GM12878 (cell line): ENCODE measurements around the gene SRSF8. TPM values are rescaled to one million over a fixed set of nuclear protein-coding genes. Genes with fewer than 3 reads are reported as not detected.

Source experiments
- ATAC-seq: fragments of 200-7000 bp; cut with Tn5 transposase; 3 replicates; pipeline ENCODE4 v1.9.1; 2020; ENCODE audit warnings: mild to moderate bottlenecking, moderate library complexity
- BruUV-seq: library from RNA; stranded (reverse); fragments of 400-500 nt; replicated peaks from 2 replicates; lab custom pipeline; 2021; lab: Mats Ljungman, UMichigan
- CTCF ChIA-PET: fragments of 300-600 bp; sonication (Branson Sonifier 250); formaldehyde crosslinking; extraction: SDS; loops from one replicate; lab custom pipeline; 2021; ENCODE audit warnings: inconsistent platforms; lab: Yijun Ruan, JAX
- POLR2A ChIA-PET: fragments of 350-600 bp; formaldehyde crosslinking; extraction: SDS; loops from one replicate; lab custom pipeline; 2021; ENCODE audit warnings: inconsistent platforms; lab: Charles Lee
- RAD21 ChIA-PET: fragments of 300-600 bp; sonication (Branson Sonifier 250); formaldehyde crosslinking; loops from one replicate; lab custom pipeline; 2023; ENCODE audit warnings: antibody characterized with exemption; ENCODE audit not compliant: unreplicated experiment; lab: Charles Lee
- SMC1A ChIA-PET: fragments of 300-600 bp; sonication (Branson Sonifier 250); formaldehyde crosslinking; loops from one replicate; lab custom pipeline; 2023; ENCODE audit not compliant: unreplicated experiment, uncharacterized antibody; lab: Charles Lee
- DNase-seq: peaks from one replicate; pipeline ENCODE4 v3.0.0-alpha.2; 2011; ENCODE audit warnings: low read depth, low spot score
- FAIRE-seq: peaks from 3 replicates; lab custom pipeline; 2011; peaks lifted over from hg19 to GRCh38; lab: Jason Lieb, UNC
- H2AFZ ChIP-seq: 2 replicates; pipeline ENCODE4 v1.6.0; 2011; ENCODE audit warnings: low read depth, low read length, control low read depth; ENCODE audit not compliant: control insufficient read depth
- H3K27ac ChIP-seq: 2 replicates; pipeline ENCODE4 v1.5.1; 2011; ENCODE audit warnings: control low read depth; ENCODE audit not compliant: control insufficient read depth, insufficient read depth
- H3K27me3 ChIP-seq, 2 experiments: replicated peaks in 1 of 2; 2 replicates each; pipeline versions ENCODE4 v1.6.0 to v1.6.1; 2011; ENCODE audit warnings: low read length in 1 of 2; ENCODE audit not compliant: control insufficient read depth in 2 of 2, insufficient read depth in 2 of 2
- H3K36me3 ChIP-seq, 2 experiments: 2 replicates each; pipeline ENCODE4 v1.5.1; 2011; ENCODE audit warnings: low read length in 1 of 2; ENCODE audit not compliant: control insufficient read depth in 2 of 2, insufficient read depth in 2 of 2
- H3K4me1 ChIP-seq: 2 replicates; pipeline ENCODE4 v1.6.1; 2011; ENCODE audit warnings: mild to moderate bottlenecking, low read length, moderate library complexity, mixed read lengths; ENCODE audit not compliant: control insufficient read depth, insufficient read depth
- H3K4me2 ChIP-seq: 2 replicates; pipeline ENCODE4 v1.6.0; 2011; ENCODE audit warnings: control low read depth; ENCODE audit not compliant: control insufficient read depth, insufficient read depth
- H3K4me3 ChIP-seq: fragments of 200-600 bp; sonication (generic); 2 replicates; pipeline ENCODE4 v1.5.1; 2016
- H3K79me2 ChIP-seq: 2 replicates; pipeline ENCODE4 v1.6.0; 2011; ENCODE audit warnings: low read length; ENCODE audit not compliant: control insufficient read depth, insufficient read depth
- H3K9ac ChIP-seq: 2 replicates; pipeline ENCODE4 v1.8.0; 2011; ENCODE audit warnings: low read length, control low read depth, mixed read lengths; ENCODE audit not compliant: control insufficient read depth, insufficient read depth
- H3K9me3 ChIP-seq: replicated peaks from 3 replicates; pipeline ENCODE4 v1.5.1; 2011; ENCODE audit warnings: mild to moderate bottlenecking, low read length; ENCODE audit not compliant: control insufficient read depth, insufficient read depth
- H4K20me1 ChIP-seq: 2 replicates; pipeline ENCODE4 v1.6.0; 2011; ENCODE audit not compliant: control insufficient read depth, insufficient read depth
- ASH2L ChIP-seq: fragments of 300-600, 200-600 bp; sonication (generic); IDR thresholded peaks from 2 replicates; pipeline ENCODE4 v1.6.1; 2017; ENCODE audit warnings: low read depth, mild to moderate bottlenecking, borderline replicate concordance
- ATF2 ChIP-seq: IDR thresholded peaks from 2 replicates; pipeline ENCODE4 v1.6.1; 2012; ENCODE audit warnings: low read length, inconsistent platforms
- BCLAF1 ChIP-seq: fragments of 450-650 bp; IDR thresholded peaks from 2 replicates; pipeline ENCODE4 v1.6.1; 2017; ENCODE audit warnings: antibody characterized with exemption, mild to moderate bottlenecking, moderate library complexity
- BRCA1 ChIP-seq: IDR thresholded peaks from 2 replicates; pipeline ENCODE4 v1.6.1; 2011; ENCODE audit warnings: low read depth, low read length, improper control_type of control experiment
- FOXK2 ChIP-seq: fragments of 450-650 bp; IDR thresholded peaks from 2 replicates; pipeline ENCODE4 v1.6.1; 2017; ENCODE audit warnings: mild to moderate bottlenecking, moderate library complexity
- HDGF ChIP-seq: fragments of 450-650 bp; IDR thresholded peaks from 2 replicates; pipeline ENCODE4 v1.6.1; 2016; ENCODE audit warnings: antibody characterized with exemption
- IKZF1 ChIP-seq: fragments of 450-650 bp; conservative IDR thresholded peaks from 2 replicates; pipeline ENCODE4 v1.6.1; 2017; ENCODE audit warnings: antibody characterized with exemption, mild to moderate bottlenecking
- JUND ChIP-seq: IDR thresholded peaks from 2 replicates; pipeline ENCODE4 v1.6.1; 2012; ENCODE audit warnings: low read depth, mild to moderate bottlenecking, low read length, improper control_type of control experiment, moderate library complexity
- MLLT1 ChIP-seq: fragments of 450-650 bp; IDR thresholded peaks from 2 replicates; pipeline ENCODE4 v1.6.1; 2016; ENCODE audit warnings: mild to moderate bottlenecking
- NBN ChIP-seq: fragments of 450-650 bp; IDR thresholded peaks from 2 replicates; pipeline ENCODE4 v1.6.1; 2016
- NFXL1 ChIP-seq: fragments of 450-650 bp; IDR thresholded peaks from 2 replicates; pipeline ENCODE4 v1.6.1; 2017; ENCODE audit warnings: antibody characterized with exemption, mild to moderate bottlenecking, borderline replicate concordance
- NR2C1 ChIP-seq: fragments of 450-650 bp; IDR thresholded peaks from 2 replicates; pipeline ENCODE4 v1.6.1; 2017; ENCODE audit warnings: antibody characterized with exemption, mild to moderate bottlenecking, moderate library complexity
- PML ChIP-seq: IDR thresholded peaks from 2 replicates; pipeline ENCODE4 v1.6.1; 2012; ENCODE audit warnings: low read length, inconsistent platforms
- SIN3A ChIP-seq: IDR thresholded peaks from 2 replicates; pipeline ENCODE4 v1.6.1; 2012; ENCODE audit warnings: low read depth, low read length, improper control_type of control experiment
- SMAD5 ChIP-seq: IDR thresholded peaks from 2 replicates; pipeline ENCODE4 v1.6.1; 2016; ENCODE audit warnings: antibody characterized with exemption, low read depth
- SMARCA5 ChIP-seq: fragments of 450-650 bp; IDR thresholded peaks from 2 replicates; pipeline ENCODE4 v1.6.1; 2017; ENCODE audit warnings: mild to moderate bottlenecking
- SUPT20H ChIP-seq: IDR thresholded peaks from 2 replicates; pipeline ENCODE4 v1.6.1; 2011; ENCODE audit warnings: low read depth, mild to moderate bottlenecking, low read length, moderate library complexity, borderline replicate concordance; ENCODE audit not compliant: control insufficient read depth
- ZNF384 ChIP-seq: IDR thresholded peaks from 2 replicates; pipeline ENCODE4 v1.6.1; 2012; ENCODE audit warnings: low read depth, mild to moderate bottlenecking, low read length, improper control_type of control experiment, borderline replicate concordance
- ZZZ3 ChIP-seq: IDR thresholded peaks from 2 replicates; pipeline ENCODE4 v1.6.1; 2011; ENCODE audit warnings: low read depth; ENCODE audit not compliant: control insufficient read depth, insufficient read length
- WGBS: methylation state at CpG from one replicate; pipeline ENCODE4 v1.1.6; 2016; ENCODE audit warnings: low lambda C conversion rate; ENCODE audit not compliant: insufficient replicate concordance, insufficient coverage; ENCODE audit errors: missing lambda C conversion rate; 5-methylcytosine and 5-hydroxymethylcytosine counted together
- in situ Hi-C: fragments of 300-500 bp; cut with MboI; formaldehyde crosslinking; loops from 9 replicates; pipeline ENCODE4 v1.14.3; 2018; ENCODE audit warnings: mixed read lengths
- intact Hi-C: fragments of 100-400 bp; cut with micrococcal nuclease; formaldehyde crosslinking; loops from one replicate; pipeline ENCODE4 v1.14.2; 2022; ENCODE audit not compliant: unreplicated experiment
- polyA plus RNA-seq, 11 experiments: library from polyadenylated mRNA; depleted of rRNA in 4 of 11; unstranded in 6 of 11; stranded (reverse) in 5 of 11; fragments of >200 nt; fragmentation: Nextera tagmentation in 4 of 11; fragmentation: Illumina TruSeq in 1 of 11; extraction: Ambion mirVana in 4 of 11; extraction: Trizol in 1 of 11; gene quantifications; 1 replicate in 1 of 11; 2 replicates in 10 of 11; pipeline versions ENCODE4 v1.2.1 to v1.2.3, GENCODE V29; 2011 to 2016; ENCODE audit warnings: inconsistent platforms in 2 of 11, missing spikeins in 2 of 11, low read depth in 1 of 11
- total RNA-seq, 4 experiments: library from RNA; depleted of rRNA in 3 of 4; stranded (reverse); fragments of >200 nt in 3 of 4; fragmentation: Illumina TruSeq in 1 of 4; extraction: Trizol in 1 of 4; gene quantifications; 2 replicates each; pipeline versions ENCODE4 v1.2.1 to v1.2.3, GENCODE V29; 2013 to 2021

The SRSF8 gene
- total and polyA plus RNA-seq, 10 of the 15 experiments (the other 5 are each of a cell fraction or from before 2014, with no cell fraction given), result 14.2 to 43.1 (median 27.1) TPM

GRCh38 chr11:95088946-95089619, 22.4 kb downstream of the SRSF8 start:
- DNase-seq, result no peak
- in situ Hi-C loops (no loop called here), intact Hi-C loops (loop anchor here (1.0 to 2.0 kb wide), 2 partner anchors 21 to 62 kb away; no protein-coding TSS in a partner anchor)
- CTCF ChIA-PET, result interaction anchor here (0.8 to 13.7 kb wide), 5 partner anchors 9 to 164 kb away, joined by 3 to 296 read pairs (median 9); partner anchors contain the start of gene SRSF8
- SMC1A ChIA-PET, result interaction anchor here (1.7 to 17.5 kb wide), 4 partner anchors 10 to 116 kb away, joined by 3 to 315 read pairs (median 24); partner anchors contain the start of genes CWC15, KDM4D and SRSF8
- peak overlapping the region; percentile 80 for H3K9ac ChIP-seq
- no peaks in the 10 kb centered on the region for H3K36me3 ChIP-seq
- ATAC-seq, result peak; percentile 58
- peak overlapping the region; percentile 94 for H3K4me3 ChIP-seq
- peak overlapping the region; percentile 84 for H3K27ac ChIP-seq
- peak overlapping the region; percentile 77 for H3K4me2 ChIP-seq
- RAD21 ChIA-PET, result interaction anchor here (0.6 to 12.5 kb wide), 10 partner anchors 8 to 911 kb away, joined by 3 to 244 read pairs (median 5); partner anchors contain the start of gene SRSF8
- H3K9me3 ChIP-seq, result no peaks in the 10 kb centered on the region
- peaks cover 23% of the 10 kb centered on the region for H3K4me1 ChIP-seq
- 3% methylated on average over 27 of the region's 27 CpGs for WGBS
- POLR2A ChIA-PET, result interaction anchor here (0.6 to 8.0 kb wide), 9 partner anchors 10 to 1334 kb away, joined by 3 to 139 read pairs (median 5); partner anchors contain the start of genes SESN3 and SRSF8
- no peaks in the 10 kb centered on the region for H4K20me1 ChIP-seq
- peak; percentile 35 for FAIRE-seq
- no peaks in the 10 kb centered on the region for H3K27me3 ChIP-seq
- peak overlapping the region; percentile 94 for H2AFZ ChIP-seq
- TSS peak; percentile 95 for BruUV-seq
- H3K79me2 ChIP-seq, result peaks cover 9% of the 10 kb centered on the region
- TF ChIP-seq SMAD5 (0 out of 2 replicates have a peak, but pooled peaks have one; percentile 36), NFXL1 (no peak), PML (no peak), FOXK2 (no peak), BRCA1 (no peak), NBN (peak; percentile 41; the same call in 1 of the 2 replicates), HDGF (no peak), ASH2L (no peak), SIN3A (no peak), SUPT20H (no peak), JUND (no peak), ZNF384 (no peak), BCLAF1 (no peak), ZZZ3 (no peak), ATF2 (no peak), NR2C1 (no peak), IKZF1 (peak; percentile 33; the same call in 1 of the 2 replicates), SMARCA5 (no peak), MLLT1 (peak; percentile 38; the same call in 1 of the 2 replicates)
